ENCODE data around the gene RIMKLB. TPM values are rescaled to one million over a fixed set of nuclear protein-coding genes. Genes with fewer than 3 reads are reported as not detected.

The RIMKLB gene
- total and polyA plus RNA-seq, 10 donors = 21.0 to 62.1 (median 37.7) TPM

DNA sequence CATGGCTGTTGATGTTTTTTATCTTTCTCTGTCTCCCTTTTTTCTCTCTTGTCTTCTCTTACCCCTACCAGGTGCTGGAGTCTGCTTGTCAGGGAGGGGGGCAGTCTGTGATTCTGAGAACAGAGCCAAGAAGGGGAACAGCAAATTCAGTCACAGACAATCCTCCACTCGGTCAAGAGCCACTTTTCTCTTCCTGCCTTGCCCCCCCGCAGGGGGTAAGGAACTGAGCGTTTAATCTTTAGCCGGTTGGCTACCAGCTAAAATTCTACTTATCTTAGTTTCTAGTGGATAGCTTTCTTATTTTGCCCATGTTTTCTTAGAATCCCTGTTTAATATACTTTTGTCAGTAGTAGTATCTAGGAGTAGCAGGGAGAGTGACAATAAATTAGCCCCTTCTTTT lies 1.9 kb downstream of the RIMKLB start:
- 12 to 26% (median 21%) methylated on average over 4 of the region's 4 CpGs for WGBS, 5 donors
- Histone ChIP-seq H3K4me3 (peak overlapping the region in 1 of 8 donors; percentile 3), H3K27me3 (replicated peaks in 1 of 7) (peaks cover 0 to 4% (median 0%) of the 10 kb centered on the region in 7 donors), H3K27ac (peak overlapping the region in 2 of 8 donors; percentile 1 to 8), H3K36me3 (no peaks in the 10 kb centered on the region), H3K4me1 (peaks cover 6 to 50% (median 29%) of the 10 kb centered on the region in 6 donors), H3K9me3 (no peaks in the 10 kb centered on the region)
- intact Hi-C loops (cut with DNase I; ENCODE audit: low total_unique reads) = no loop called here
- no peak for DNase-seq
- TF ChIP-seq, protein P1, sequence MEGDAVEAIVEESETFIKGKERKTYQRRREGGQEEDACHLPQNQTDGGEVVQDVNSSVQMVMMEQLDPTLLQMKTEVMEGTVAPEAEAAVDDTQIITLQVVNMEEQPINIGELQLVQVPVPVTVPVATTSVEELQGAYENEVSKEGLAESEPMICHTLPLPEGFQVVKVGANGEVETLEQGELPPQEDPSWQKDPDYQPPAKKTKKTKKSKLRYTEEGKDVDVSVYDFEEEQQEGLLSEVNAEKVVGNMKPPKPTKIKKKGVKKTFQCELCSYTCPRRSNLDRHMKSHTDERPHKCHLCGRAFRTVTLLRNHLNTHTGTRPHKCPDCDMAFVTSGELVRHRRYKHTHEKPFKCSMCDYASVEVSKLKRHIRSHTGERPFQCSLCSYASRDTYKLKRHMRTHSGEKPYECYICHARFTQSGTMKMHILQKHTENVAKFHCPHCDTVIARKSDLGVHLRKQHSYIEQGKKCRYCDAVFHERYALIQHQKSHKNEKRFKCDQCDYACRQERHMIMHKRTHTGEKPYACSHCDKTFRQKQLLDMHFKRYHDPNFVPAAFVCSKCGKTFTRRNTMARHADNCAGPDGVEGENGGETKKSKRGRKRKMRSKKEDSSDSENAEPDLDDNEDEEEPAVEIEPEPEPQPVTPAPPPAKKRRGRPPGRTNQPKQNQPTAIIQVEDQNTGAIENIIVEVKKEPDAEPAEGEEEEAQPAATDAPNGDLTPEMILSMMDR (IDR thresholded peaks at IDR 0.05 in 8 of 11, conservative IDR thresholded peaks at IDR 0.05 in 3 of 11) = no peak

DNA sequence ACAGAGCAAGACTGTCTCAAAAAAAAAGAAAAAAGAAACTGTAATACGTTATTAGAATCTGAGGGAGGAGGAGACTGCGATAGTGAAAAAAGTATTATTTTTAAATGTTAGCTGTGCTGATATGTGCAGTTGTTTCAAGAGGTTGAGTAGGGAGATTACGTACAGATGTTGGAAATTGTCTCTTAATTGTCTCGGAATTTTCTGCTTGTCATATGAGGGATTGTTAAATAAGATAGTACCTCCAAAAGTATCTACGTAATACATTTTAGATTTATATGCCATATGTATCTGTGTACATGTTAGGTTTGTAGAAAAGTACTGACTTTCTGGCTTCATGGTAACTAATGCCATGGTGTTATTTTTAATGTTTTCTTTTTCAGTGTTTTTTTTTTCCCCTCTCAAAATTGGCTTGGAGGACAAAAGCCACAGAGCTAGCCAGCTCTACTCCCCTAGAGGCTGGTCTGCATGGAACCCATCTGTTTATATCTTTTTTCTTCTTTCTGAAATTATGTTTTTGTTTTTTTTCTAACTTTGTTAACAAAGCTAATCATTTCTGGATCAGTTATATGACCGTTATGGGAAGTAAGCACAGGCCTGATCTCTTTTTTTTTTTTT lies 3.4 kb downstream of the RIMKLB start:
- peaks cover 6 to 50% (median 29%) of the 10 kb centered on the region in 6 donors for H3K4me1 ChIP-seq
- no peak for DNase-seq
- no peaks in the 10 kb centered on the region for H3K9me3 ChIP-seq
- intact Hi-C loops (cut with DNase I; ENCODE audit: low total_unique reads) = no loop called here
- no peak for TF ChIP-seq POLR2AphosphoS5 (IDR thresholded peaks at IDR 0.05)
- TF ChIP-seq, protein P1 (IDR thresholded peaks at IDR 0.05 in 8 of 11, conservative IDR thresholded peaks at IDR 0.05 in 3 of 11) = no peak
- TF ChIP-seq POLR2A (IDR thresholded peaks at IDR 0.05) = no peak
- H3K4me3 ChIP-seq = no peak overlapping the region
- H3K27ac ChIP-seq = no peak overlapping the region
- H3K36me3 ChIP-seq = no peaks in the 10 kb centered on the region
- H3K27me3 ChIP-seq (replicated peaks in 1 of 7) = peaks cover 0 to 4% (median 0%) of the 10 kb centered on the region in 7 donors
- 85 to 94% (median 92%) methylated on average over 6 of the region's 6 CpGs for WGBS, 5 donors

DNA sequence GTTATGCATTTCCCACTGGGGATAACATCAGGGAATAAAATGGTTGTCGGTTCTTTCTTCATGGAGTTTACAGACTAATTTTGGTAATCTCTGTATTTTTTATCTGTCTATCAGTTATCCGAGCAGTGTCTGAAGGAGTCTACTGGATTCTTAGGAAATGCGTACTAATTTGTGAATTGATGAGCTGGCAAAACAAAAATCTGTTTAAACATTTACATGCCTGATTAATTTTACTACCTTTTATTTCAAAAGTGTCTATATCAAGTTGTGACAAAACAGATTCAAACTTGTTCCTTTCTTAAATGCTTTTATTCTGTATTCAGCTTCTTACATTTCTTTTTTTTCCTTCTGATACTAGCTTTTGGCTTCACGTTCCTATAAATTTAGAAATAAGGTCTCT lies 4.4 kb downstream of the RIMKLB start:
- H3K27ac ChIP-seq = no peak overlapping the region
- H3K4me1 ChIP-seq = peaks cover 6 to 42% (median 22%) of the 10 kb centered on the region in 6 donors
- no peaks in the 10 kb centered on the region for H3K36me3 ChIP-seq
- peaks cover 0 to 4% (median 0%) of the 10 kb centered on the region in 7 donors for H3K27me3 ChIP-seq (replicated peaks in 1 of 7)
- WGBS, 5 donors = 90 to 96% (median 92%) methylated on average over 4 of the region's 4 CpGs
- TF ChIP-seq, protein P1 (IDR thresholded peaks at IDR 0.05 in 8 of 11, conservative IDR thresholded peaks at IDR 0.05 in 3 of 11) = no peak
- TF ChIP-seq POLR2A (IDR thresholded peaks at IDR 0.05) = no peak
- no peak for TF ChIP-seq POLR2AphosphoS5 (IDR thresholded peaks at IDR 0.05)
- no peak overlapping the region for H3K4me3 ChIP-seq
- intact Hi-C loops (cut with DNase I; ENCODE audit: low total_unique reads) = no loop called here
- H3K9me3 ChIP-seq = no peaks in the 10 kb centered on the region
- no peak for DNase-seq

DNA sequence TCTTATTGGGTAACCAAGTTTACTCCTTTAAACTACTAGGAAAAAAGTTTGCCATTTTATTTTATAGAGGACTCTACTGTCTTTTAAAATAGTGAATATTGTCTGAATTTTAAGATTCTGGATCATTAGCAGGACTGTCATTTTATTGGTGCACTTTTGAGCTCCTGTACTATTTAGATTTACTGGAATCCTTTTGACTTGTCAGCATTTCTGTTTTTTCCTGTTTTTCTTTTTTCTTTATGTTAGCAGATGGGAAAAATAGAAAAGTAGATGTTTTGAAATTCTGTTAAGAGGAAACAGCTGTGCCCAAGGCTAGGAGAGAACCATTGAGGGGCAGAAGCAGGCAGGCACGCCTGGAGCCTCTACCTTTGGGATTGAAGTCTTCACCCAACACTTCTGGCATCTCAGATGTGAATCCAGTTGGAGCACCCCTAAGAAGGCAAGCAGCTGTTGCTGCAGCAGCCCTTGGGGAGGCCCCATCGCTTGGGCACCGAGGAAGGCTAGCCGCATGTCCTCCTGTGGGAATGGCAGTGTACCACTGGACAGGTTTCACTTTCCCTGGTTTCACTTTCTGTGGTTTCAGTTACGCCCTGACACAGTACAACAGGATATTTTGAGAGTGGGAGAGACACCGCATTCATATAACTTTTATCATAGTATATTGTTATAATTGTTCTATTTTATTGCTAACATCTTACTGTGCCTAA lies 11.5 kb downstream of the RIMKLB start:
- H3K9me3 ChIP-seq = no peaks in the 10 kb centered on the region
- H3K36me3 ChIP-seq = no peaks in the 10 kb centered on the region
- TF ChIP-seq POLR2A (IDR thresholded peaks at IDR 0.05) (no peak), POLR2AphosphoS5 (IDR thresholded peaks at IDR 0.05) (peak in 2 of 3 donors; percentile 53 to 82)
- peak overlapping the region; percentile 6 to 64 (median 24) for H3K4me3 ChIP-seq
- peaks cover 6 to 49% (median 27%) of the 10 kb centered on the region in 6 donors for H3K4me1 ChIP-seq
- H3K27ac ChIP-seq = peak overlapping the region; percentile 45 to 83 (median 74)
- 8 to 18% (median 11%) methylated on average over 6 of the region's 6 CpGs for WGBS, 5 donors
- intact Hi-C loops (cut with DNase I; ENCODE audit: low total_unique reads) = no loop called here
- no peaks in the 10 kb centered on the region for H3K27me3 ChIP-seq (replicated peaks in 1 of 7)
- DNase-seq = no peak
